Right lobe of liver (tissue), 4 donors: ENCODE measurements around the gene TTC7B.

Experiments
- POLR2A ChIP-seq: fragments of 450-650 bp; IDR thresholded peaks from one replicate; pipeline ENCODE4 v1.6.1; 2017; ENCODE audit warnings: antibody characterized with exemption, mild to moderate bottlenecking
- TF ChIP-seq, protein P1 (sequence below), 4 donors: fragments of 200-600 bp in 3 of 4; fragments of 450-650 bp in 1 of 4; IDR thresholded peaks; one replicate each; pipeline versions ENCODE4 v1.5.1 to v1.8.0; 2016 to 2022; ENCODE audit warnings: antibody characterized with exemption in 4 of 4, mild to moderate bottlenecking in 2 of 4
- donor health status: DM: no; HTN: no; CAD: no.
- donor health status: DM: no; HTN: no; CAD: no.
- donor health status: DM: no; HTN: yes; CAD: no.

- TF ChIP-seq, protein P1, sequence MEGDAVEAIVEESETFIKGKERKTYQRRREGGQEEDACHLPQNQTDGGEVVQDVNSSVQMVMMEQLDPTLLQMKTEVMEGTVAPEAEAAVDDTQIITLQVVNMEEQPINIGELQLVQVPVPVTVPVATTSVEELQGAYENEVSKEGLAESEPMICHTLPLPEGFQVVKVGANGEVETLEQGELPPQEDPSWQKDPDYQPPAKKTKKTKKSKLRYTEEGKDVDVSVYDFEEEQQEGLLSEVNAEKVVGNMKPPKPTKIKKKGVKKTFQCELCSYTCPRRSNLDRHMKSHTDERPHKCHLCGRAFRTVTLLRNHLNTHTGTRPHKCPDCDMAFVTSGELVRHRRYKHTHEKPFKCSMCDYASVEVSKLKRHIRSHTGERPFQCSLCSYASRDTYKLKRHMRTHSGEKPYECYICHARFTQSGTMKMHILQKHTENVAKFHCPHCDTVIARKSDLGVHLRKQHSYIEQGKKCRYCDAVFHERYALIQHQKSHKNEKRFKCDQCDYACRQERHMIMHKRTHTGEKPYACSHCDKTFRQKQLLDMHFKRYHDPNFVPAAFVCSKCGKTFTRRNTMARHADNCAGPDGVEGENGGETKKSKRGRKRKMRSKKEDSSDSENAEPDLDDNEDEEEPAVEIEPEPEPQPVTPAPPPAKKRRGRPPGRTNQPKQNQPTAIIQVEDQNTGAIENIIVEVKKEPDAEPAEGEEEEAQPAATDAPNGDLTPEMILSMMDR (IDR thresholded peaks at IDR 0.05) = no peak
- TF ChIP-seq POLR2A = no peak
Measured at GRCh38 chr14:90730206-90730766, 85.9 kb downstream of the TTC7B start.
